Measurements from ENCODE around the gene CDH23. TPM values are rescaled to one million over a fixed set of nuclear protein-coding genes. Genes with fewer than 3 reads are reported as not detected.

CDH23 gene
- total and polyA plus RNA-seq, 9 of the 15 experiments (the other 6 are each of a cell fraction or from before 2014, with no cell fraction given): 0.18 to 1.2 (median 0.47) TPM

- CTCF ChIA-PET (ENCODE audit: low intra/inter-chr PET ratio): no interaction called here
- Histone ChIP-seq H2AFZ (ENCODE audit: low read depth, low read length) (no peak overlapping the region), H3K27me3 (ENCODE audit: control insufficient read depth in 2 of 2, insufficient read depth in 2 of 2, low read length in 2 of 2) (no peaks in the 10 kb centered on the region), H3K79me2 (ENCODE audit: control insufficient read depth, insufficient read depth, low read length) (no peaks in the 10 kb centered on the region), H3K4me2 (ENCODE audit: insufficient read depth, low read length) (no peak overlapping the region), H3K27ac (ENCODE audit: extremely low read depth, low read depth, low read length) (no peak overlapping the region), H3K36me3 (ENCODE audit: control insufficient read depth, insufficient read depth, low read length) (no peaks in the 10 kb centered on the region), H3K9ac (ENCODE audit: insufficient read depth in 1 of 2, low read depth in 2 of 2, low read length in 2 of 2) (no peak overlapping the region; a peak in 1 of 4 replicates), H3K4me3 (no peak overlapping the region), H3K9me1 (ENCODE audit: control insufficient read depth, insufficient read depth, low read length) (no peaks in the 10 kb centered on the region), H4K20me1 (replicated peaks; ENCODE audit: control insufficient read depth, insufficient read depth, low read length) (no peaks in the 10 kb centered on the region), H3K4me1 (replicated peaks in 1 of 2; ENCODE audit: control insufficient read depth in 2 of 2, insufficient read depth in 2 of 2, low read length in 2 of 2) (peaks cover 36 to 54% of the 10 kb centered on the region in 2 experiments), H3K9me3 (replicated peaks; ENCODE audit: control insufficient read depth, insufficient read depth, low read depth, low read length) (no peaks in the 10 kb centered on the region)
- POLR2A ChIA-PET: interaction anchor here (1.1 to 2.8 kb wide), 2 partner anchors 11 to 30 kb away, joined by 4 to 15 read pairs; no protein-coding TSS in a partner anchor
- ATAC-seq (no peak), FAIRE-seq (no peak), DNase-seq (ENCODE audit: extremely low read depth in 1 of 4, low spot score in 3 of 4) (no peak)
- no TSS peak for BruUV-seq (replicated peaks)
- in situ Hi-C loops (cut with MboI): no loop called here
- 83% methylated on average over 6 of the region's 6 CpGs for WGBS (ENCODE audit: insufficient coverage, low coverage, missing lambda C conversion rate)
- intact Hi-C loops (cut with micrococcal nuclease): no loop called here
- TF ChIP-seq, protein P1, sequence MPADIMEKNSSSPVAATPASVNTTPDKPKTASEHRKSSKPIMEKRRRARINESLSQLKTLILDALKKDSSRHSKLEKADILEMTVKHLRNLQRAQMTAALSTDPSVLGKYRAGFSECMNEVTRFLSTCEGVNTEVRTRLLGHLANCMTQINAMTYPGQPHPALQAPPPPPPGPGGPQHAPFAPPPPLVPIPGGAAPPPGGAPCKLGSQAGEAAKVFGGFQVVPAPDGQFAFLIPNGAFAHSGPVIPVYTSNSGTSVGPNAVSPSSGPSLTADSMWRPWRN (IDR thresholded peaks at IDR 0.05; ENCODE audit: low read depth): no peak
- TF ChIP-seq RBM25 (IDR thresholded peaks at IDR 0.05; ENCODE audit: low read depth, low read length, severe bottlenecking) (peak; percentile 96), KDM1A (IDR thresholded peaks at IDR 0.05) (0 out of 4 replicates have a peak, but pooled peaks of 1 of the 2 experiments have one; percentile 7), BCOR (IDR thresholded peaks at IDR 0.05) (peak; percentile 67), GTF3C2 (IDR thresholded peaks at IDR 0.05; ENCODE audit: borderline replicate concordance, extremely low read depth, insufficient read length) (no peak), SAFB2 (IDR thresholded peaks at IDR 0.05; ENCODE audit: borderline replicate concordance, low read depth, low read length, severe bottlenecking) (no peak), PPARD (CRISPR knock-in tag; IDR thresholded peaks at IDR 0.05) (no peak)
- TF ChIP-seq, protein P2, sequence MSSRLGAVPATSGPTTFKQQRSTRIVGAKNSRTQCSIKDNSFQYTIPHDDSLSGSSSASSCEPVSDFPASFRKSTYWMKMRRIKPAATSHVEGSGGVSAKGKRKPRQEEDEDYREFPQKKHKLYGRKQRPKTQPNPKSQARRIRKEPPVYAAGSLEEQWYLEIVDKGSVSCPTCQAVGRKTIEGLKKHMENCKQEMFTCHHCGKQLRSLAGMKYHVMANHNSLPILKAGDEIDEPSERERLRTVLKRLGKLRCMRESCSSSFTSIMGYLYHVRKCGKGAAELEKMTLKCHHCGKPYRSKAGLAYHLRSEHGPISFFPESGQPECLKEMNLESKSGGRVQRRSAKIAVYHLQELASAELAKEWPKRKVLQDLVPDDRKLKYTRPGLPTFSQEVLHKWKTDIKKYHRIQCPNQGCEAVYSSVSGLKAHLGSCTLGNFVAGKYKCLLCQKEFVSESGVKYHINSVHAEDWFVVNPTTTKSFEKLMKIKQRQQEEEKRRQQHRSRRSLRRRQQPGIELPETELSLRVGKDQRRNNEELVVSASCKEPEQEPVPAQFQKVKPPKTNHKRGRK (tag; IDR thresholded peaks at IDR 0.05): no peak
- TF ChIP-seq, protein P3, sequence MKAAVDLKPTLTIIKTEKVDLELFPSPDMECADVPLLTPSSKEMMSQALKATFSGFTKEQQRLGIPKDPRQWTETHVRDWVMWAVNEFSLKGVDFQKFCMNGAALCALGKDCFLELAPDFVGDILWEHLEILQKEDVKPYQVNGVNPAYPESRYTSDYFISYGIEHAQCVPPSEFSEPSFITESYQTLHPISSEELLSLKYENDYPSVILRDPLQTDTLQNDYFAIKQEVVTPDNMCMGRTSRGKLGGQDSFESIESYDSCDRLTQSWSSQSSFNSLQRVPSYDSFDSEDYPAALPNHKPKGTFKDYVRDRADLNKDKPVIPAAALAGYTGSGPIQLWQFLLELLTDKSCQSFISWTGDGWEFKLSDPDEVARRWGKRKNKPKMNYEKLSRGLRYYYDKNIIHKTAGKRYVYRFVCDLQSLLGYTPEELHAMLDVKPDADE (conservative IDR thresholded peaks at IDR 0.05; ENCODE audit: control insufficient read depth, low read depth, low read length): 0 out of 2 replicates have a peak, but pooled peaks have one; percentile 29
Observed at GRCh38 chr10:71651428-71651827, 254.7 kb downstream of the CDH23 start.
